ENCODE measurements around the gene RPRD2.
A peak's percentile ranks its signal among the peaks of the same experiment; 100 is the strongest.

Gene RPRD2

GRCh38 chr1:150472601-150473200 is 108.8 kb downstream of the RPRD2 start:
- no peak for DNase-seq (ENCODE audit: low read depth, low spot score)

DNA sequence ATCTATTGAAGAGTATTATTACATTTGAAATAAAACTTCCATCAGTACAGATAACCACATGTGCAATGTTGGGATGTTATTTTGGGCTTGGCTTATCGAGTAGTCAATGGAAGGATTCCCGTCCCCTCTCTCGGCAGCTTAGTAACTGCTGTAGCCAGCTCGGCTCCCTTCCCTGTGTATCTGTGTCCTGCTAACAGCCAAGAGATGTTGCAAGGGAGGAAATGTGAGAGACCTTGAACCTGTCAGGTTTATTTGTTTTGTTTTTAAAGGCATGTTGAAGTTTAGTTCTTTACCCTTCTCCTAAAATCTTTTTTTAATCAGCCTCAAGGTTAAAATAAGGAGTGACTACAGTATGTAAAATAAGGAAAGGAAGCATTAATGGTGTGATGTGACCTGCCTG is 109.7 kb downstream of the RPRD2 start:
- no peak for DNase-seq (ENCODE audit: low read depth, low spot score)

DNA sequence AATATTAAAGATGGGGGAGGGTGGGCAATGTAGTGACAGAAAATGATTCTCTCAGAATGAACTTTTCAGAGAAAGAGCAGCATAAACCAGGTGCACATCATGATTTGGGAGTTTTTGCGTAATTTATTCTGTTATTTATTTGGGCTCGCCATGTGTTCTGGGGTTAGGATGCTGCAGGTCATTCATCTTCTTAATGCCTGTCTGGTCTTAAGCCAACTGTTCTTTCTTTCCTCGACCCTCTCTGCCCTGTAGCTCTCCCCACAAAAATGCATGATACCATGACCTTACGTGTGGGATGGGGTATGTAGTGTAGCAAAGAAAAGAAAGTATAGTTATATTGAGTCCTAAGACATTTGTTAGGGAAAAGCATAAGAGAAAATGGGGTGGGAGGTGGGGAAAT is 110.9 kb downstream of the RPRD2 start:
- DNase-seq (ENCODE audit: low read depth, low spot score) = no peak

GRCh38 chr1:150476754-150477153 is 112.8 kb downstream of the RPRD2 start:
- DNase-seq (ENCODE audit: low read depth, low spot score) = no peak

GRCh38 chr1:150477320-150477719 is 113.4 kb downstream of the RPRD2 start:
- no peak for DNase-seq (ENCODE audit: low read depth, low spot score)

DNA sequence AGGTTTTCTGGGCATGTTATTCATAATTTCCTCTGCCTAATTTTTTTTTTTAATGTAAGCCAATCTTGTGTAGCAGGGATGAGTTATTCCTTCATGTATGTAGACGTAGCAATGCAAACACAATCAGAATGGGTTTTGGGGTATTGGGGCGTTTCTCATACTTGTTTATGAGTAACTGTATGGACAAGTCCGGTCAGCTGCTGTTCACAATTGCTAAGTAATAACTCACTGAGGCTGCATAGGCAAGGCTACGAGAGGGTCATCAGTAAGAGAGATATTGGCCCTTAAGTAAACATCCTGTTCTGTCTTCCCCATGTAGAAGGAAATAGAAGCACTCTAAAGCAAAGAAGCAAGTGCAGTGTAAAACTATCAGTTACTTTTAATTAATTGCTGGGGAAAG is 113.8 kb downstream of the RPRD2 start:
- DNase-seq (ENCODE audit: low read depth, low spot score) = no peak

DNA sequence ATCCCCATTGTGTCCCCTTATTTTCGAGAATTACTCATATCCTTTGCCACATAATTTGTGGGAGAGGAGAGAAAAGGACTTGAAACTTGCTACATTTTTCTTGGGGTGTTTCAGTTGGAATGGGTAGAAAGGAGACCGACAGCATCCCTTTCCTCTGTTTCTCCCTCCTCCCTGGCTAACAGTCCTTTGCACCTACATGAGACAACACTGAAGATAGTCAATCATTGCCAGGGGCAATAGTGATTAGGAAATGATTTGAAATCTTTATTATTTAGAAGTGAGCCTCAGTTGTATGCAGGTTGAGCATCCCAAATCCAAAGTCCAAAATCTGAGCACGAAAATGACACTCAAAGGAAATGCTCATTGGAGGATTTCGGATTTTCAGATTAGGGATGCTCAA is 115.4 kb downstream of the RPRD2 start:
- DNase-seq (ENCODE audit: low read depth, low spot score) = no peak

GRCh38 chr1:150479927-150480352 is 116.0 kb downstream of the RPRD2 start:
- no peak for DNase-seq (ENCODE audit: low read depth, low spot score)

DNA sequence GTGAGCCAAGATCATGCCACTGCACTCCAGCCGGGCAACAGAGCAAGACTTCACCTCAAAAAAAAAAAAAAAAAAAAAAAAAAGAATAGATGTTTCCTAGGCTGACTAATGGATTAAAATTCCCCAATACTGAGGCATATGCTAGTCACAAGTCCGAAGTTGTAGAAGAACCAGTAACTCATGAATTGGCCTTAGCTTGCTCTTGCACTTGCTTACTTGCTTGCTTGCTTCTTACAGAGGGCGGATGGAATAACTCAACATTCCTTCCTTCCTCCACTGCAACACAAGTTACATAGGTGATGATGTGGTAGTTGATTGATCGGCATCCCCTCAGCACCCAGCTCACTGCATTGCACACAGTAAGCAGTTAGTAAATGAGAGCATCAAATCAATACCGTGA is 120.5 kb downstream of the RPRD2 start:
- peak; percentile 12 for DNase-seq (ENCODE audit: low read depth, low spot score)

DNA sequence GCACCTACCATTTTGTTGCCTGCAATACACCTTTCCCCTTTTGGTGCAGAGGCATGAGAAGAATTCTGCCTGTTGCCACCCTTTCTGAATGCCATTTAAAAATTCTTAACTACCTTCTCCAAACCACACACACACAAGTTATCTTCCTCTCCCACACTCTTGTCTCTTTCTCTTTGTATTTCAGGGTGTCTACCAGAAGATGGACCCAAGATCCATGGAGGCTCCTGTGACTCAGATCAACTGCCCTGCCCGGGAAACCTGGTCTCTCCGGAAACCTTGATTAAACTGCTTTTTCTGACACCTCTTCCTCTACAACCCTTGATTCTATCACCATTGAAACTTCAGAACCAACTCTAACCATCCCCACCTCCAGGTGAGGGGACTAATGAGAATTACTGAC is 120.9 kb downstream of the RPRD2 start:
- DNase-seq (ENCODE audit: low read depth, low spot score) = peak; percentile 19

DNA sequence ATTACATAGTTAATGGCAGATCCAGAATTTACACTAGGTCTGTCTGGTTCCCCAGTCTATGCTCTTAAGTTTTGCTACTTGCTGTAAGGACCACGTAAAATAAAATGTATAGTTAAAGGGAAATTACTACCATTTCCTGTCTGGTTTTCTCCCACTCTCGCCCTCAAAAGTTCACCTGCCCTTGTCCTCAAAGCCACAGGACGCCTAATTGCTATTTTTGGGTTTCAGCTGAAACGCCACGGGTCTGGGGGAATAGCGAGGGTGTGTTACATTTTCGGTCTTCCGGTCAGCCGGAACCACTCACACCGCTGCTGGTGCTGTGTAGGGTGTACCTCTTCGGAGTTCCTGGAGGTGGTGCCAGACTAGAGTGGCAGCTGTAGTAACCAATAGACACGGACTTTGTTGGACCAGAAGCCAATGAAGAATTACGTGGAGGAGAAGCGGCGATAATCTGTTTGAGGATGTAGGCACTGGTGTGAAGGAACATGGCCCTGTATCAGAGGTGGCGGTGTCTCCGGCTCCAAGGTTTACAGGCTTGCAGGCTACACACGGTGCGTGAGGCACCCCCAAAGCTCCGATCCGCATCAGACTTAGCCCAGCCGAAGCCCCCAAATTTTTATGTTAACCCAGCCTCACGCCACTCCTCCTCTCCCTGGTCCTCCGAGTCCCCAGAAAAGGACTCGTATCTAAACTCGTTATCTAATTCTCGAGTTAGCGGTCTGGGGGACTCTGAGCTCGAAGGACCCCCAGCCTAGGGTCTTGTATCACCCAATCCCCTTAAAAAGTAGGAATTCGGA is 123.2 kb downstream of the RPRD2 start, which contains the start of gene TARS2:
Gene TARS2, plus strand, starts transcription at position 454 of the 797 bp plus-strand sequence. Its CDS starts 32 bp downstream, at position 486.
- DNase-seq (ENCODE audit: low read depth, low spot score) = peak; percentile 99

DNA sequence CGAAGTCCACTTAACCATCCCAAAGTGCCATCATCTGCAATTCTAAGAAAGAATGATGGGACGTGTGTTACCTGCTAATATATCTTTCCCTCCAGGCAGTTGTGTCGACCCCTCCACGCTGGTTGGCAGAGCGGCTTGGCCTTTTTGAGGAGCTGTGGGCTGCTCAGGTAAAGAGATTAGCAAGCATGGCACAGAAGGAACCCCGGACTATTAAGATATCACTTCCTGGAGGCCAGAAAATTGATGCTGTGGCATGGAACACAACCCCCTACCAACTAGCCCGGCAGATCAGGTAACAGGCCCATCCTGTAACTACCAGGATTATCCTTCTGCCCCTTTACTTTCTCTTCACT is 123.8 kb downstream of the RPRD2 start:
- DNase-seq (ENCODE audit: low read depth, low spot score) = no peak

DNA sequence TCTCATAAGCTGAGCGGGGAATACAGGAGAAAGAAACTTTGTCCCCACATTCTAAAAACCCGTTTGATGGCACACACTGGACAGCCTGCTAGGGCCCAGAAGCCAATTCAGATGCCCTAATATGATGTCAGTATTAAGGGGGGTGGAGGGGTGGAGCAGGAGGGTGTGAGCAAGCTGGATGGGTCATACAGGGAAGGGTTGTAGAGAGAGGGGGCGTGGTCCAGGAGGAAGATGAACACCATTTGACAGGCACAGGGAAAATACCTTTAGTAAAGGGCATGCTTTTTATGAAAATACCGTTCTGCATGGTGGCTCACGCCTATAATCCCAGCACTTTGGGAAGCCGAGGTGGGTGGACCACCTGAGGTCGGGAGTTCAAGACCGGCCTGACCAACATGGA is 129.2 kb downstream of the RPRD2 start:
- no peak for DNase-seq (ENCODE audit: low read depth, low spot score)

GRCh38 chr1:150498342-150498741 is 134.4 kb downstream of the RPRD2 start:
- DNase-seq (ENCODE audit: low read depth, low spot score) = no peak

DNA sequence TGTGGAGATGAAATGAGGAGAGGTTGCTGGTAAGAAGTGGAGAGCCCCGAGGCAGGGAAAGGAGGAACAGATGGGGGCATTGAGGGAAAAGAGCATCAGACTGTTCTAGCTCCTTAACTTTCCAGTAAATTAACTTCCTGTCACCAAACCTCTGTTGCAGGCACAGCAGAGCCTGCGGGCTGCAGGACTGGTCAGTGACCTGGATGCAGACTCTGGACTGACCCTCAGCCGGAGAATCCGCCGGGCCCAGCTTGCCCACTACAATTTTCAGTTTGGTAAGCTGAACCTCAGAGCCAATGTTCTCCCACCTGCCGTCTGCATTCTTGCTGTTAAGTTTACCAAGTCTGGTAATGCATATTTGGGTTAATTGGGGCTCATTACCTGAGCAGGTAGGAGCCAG is 141.5 kb downstream of the RPRD2 start:
- no peak for DNase-seq (ENCODE audit: low read depth, low spot score)

DNA sequence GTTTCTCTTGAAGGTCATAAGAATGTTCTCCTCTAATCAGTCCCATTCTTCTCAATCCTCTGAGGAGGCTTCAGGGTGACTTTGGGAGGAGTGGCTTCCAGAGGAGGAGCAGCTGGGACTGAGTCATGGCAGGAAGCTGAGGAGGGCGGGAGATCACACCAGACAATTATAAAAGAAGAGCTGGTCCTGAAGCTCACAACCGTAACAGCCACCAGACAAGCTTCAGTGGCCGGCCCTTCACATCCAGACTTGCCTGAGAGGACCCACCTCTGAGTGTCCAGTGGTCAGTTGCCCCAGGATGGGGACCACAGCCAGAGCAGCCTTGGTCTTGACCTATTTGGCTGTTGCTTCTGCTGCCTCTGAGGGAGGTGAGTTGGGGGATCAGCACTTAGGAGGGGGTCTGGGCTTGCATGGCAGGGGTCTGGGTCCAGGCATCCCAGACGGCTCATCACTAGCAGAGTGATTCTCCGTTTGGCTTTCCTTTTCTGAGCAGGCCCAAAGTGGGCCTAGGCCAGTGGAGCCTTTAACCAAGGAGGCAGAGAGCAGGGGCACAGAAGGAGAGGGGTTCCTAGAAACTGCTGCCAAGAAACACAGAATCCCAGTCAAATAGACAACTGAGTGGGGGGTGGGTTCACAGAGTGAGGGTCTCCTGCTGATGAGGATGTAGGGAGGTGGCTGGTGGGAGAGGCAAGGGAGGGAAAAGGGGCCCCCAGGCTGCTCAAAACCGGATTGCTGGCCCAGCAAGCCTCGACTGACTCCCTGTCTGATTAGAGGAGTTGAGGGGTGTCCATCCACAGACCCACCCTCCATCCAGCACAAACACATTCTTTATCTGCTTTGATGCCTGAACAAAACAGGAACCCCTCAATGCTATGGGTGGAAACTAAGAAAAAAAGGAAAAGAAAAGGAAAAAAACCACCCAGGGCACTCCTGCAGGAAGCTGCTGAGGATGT is 144.2 kb downstream of the RPRD2 start, which contains the start of gene ECM1:
Gene ECM1, plus strand, starts transcription at position 198 of the 953 bp plus-strand sequence. Its CDS starts 101 bp downstream, at position 299.
- DNase-seq (ENCODE audit: low read depth, low spot score) = peak; percentile 54

GRCh38 chr1:150508982-150509381 is 145.0 kb downstream of the RPRD2 start:
- DNase-seq (ENCODE audit: low read depth, low spot score) = no peak

DNA sequence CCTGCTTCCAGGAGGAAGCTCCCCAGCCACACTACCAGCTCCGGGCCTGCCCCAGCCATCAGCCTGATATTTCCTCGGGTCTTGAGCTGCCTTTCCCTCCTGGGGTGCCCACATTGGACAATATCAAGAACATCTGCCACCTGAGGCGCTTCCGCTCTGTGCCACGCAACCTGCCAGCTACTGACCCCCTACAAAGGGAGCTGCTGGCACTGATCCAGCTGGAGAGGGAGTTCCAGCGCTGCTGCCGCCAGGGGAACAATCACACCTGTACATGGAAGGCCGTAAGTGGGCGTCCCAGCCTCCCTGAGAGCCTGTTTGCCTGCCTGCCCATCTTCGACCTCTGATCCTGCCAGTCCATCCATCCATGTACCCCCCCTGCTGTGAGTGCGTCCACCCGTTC is 147.6 kb downstream of the RPRD2 start:
- DNase-seq (ENCODE audit: low read depth, low spot score) = no peak

- no peak for DNase-seq (ENCODE audit: low read depth, low spot score)
Observed at GRCh38 chr1:150511985-150512660, 148.2 kb downstream of the RPRD2 start.

- DNase-seq (ENCODE audit: low read depth, low spot score) = no peak
Observed at GRCh38 chr1:150512846-150513245, 148.9 kb downstream of the RPRD2 start.

GRCh38 chr1:150513351-150513791 is 149.4 kb downstream of the RPRD2 start:
- no peak for DNase-seq (ENCODE audit: low read depth, low spot score)
